ENCODE measurements around the gene TSHZ2. TPM values are rescaled to one million over a fixed set of nuclear protein-coding genes. Genes with fewer than 3 reads are reported as not detected.

Gene TSHZ2
- total RNA-seq, 1 experiment from 2014 or later = 0.05 TPM

DNA sequence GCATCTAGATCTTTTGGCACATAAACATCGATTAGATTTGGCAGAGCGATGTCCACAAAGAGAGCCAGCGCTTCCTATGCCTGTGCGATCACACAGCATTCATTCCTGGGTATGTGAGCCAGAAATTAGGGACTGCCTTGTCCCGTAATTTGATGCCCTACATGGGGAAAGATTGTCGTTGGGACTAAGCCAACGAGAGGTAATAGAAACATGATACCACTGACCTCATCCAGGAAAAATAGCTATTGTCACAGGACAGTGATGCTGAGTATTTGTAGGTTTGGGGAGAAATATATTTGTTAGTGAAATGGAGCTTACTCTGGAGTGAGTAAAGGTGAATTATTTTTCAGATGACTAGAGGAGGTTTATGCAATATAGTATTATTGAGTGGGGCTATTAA lies 154.0 kb downstream of the TSHZ2 start:
- no peak for DNase-seq (ENCODE audit: low spot score)

DNA sequence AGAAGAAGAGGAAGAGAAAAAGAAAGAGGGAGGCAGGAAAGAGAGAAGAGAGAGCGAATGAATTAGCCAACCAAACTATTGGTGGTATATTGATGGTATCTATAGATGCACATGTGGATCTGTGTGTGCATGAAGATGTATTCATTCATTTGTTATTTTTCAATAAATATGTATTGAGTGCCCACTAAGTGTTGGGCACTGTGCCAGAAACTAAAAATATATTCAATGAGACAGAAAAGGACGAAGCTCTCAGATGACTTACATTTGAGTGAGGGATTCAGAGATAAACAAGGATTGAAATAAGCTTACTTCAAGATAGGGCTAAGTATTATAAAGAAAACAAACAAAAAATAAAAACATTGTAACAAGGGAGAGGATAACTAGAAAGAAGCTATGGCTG lies 154.9 kb downstream of the TSHZ2 start:
- DNase-seq (ENCODE audit: low spot score) = no peak

DNA sequence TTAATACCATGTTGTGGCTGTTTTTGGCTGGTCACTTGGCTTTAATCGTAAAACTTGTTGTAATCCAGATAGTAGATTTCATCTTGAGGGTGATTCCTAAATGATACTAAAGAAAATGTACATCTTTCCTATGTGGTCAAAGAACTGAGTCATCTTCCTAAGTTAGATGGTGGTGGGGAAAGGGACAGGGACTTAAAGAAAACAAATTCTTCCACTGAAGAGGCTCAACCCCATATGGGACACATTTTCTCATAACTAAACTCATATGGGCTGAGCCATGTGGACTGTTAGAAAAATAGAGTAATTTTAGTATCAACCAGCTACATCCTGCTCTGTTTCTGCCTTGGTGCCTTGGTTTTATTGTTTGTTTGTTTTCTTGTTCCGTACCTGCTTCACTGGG lies 155.8 kb downstream of the TSHZ2 start:
- DNase-seq (ENCODE audit: low spot score) = no peak

DNA sequence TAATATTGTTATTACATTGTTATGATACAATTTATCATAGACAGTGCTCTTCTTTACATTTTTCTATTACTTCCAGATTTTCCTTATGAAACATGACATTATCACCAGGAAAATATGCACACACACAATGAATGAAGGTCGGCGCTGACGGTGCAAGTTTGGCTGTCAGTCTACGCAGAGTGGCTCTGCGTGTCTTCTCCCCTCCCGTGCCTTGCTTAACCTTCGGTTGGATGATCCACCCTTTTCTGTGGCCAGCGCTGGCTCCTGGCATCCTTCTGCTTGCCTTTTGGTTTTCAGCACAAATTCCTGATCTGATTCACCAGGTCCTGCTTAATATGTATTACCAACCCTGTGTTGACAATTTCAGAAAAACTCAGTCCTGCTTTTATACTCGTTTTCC lies 157.4 kb downstream of the TSHZ2 start:
- no peak for DNase-seq (ENCODE audit: low spot score)

DNA sequence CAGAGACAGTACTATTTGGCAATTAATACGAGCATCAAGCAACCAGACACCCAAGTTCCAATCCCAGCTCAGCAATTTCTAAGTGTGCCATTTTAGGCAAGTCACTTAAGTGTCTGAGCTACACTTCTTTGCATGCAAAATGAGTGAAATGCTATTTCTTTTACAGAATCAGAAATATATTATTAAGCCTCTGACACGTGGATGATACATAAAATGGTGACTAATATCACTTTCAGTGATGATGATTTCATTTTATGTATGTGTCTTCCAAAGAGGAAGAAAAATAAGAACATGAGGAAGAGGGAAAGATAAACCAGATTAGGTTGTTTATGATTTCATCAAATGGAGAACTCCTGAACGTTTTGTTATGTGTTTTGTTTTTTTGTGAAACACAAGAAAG lies 158.6 kb downstream of the TSHZ2 start:
- DNase-seq (ENCODE audit: low spot score) = no peak

DNA sequence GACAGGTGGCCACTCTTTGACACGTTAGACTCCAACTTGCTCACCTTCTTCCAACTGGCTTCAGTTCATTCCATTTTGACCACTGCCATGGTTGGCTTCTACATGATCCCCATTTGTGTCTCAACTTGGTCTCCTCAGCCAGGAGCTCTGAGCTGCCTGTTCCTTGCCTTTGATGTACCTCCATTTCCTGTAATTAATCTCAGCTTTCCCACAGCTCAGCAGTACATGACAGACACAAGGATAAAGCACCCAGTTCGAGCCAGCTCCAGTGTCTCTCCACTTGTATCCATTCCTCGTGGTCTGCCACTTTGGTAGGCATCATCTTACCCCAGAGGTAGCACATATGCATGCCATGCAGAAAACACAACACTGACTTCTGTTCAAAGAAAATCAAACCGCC lies 161.0 kb downstream of the TSHZ2 start:
- no peak for DNase-seq (ENCODE audit: low spot score)

DNA sequence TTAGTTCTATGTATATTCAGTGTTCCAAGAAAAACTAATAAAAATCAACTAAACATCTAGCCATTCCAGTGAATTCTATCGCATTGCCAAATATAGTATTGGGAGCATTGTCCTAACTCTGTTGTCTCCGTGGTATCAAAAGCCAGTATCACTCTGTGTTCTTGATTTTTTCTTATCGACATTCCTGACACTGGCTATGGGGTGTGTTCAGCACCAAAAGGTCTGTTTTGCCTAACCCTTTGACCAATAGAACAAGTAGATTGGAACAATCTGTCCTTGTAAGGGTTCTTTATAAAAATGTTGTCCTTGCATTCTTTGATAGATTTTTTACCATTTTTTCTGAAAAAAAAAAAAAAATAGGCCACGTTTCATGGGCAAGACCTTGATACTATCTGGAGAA lies 161.5 kb downstream of the TSHZ2 start:
- no peak for DNase-seq (ENCODE audit: low spot score)

DNA sequence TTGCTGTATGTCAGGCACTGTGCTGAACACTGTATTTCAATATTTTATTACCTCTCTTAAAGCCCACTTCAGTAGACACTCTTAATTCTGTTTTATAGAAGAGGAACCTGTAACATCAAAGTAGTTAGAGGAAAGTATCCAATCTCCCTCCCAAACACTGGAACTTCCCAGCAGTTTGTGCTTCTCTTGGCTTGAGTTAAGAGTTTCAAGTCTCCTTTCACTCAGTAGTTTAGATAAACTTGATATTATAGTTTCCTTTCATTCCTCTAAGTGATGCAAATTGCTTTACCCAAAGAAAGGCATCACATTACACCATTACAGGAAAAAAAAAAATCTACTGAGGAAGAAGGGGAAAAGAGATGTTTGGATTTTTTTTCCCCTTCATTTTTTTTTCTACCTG lies 164.3 kb downstream of the TSHZ2 start:
- DNase-seq (ENCODE audit: low spot score) = no peak

DNA sequence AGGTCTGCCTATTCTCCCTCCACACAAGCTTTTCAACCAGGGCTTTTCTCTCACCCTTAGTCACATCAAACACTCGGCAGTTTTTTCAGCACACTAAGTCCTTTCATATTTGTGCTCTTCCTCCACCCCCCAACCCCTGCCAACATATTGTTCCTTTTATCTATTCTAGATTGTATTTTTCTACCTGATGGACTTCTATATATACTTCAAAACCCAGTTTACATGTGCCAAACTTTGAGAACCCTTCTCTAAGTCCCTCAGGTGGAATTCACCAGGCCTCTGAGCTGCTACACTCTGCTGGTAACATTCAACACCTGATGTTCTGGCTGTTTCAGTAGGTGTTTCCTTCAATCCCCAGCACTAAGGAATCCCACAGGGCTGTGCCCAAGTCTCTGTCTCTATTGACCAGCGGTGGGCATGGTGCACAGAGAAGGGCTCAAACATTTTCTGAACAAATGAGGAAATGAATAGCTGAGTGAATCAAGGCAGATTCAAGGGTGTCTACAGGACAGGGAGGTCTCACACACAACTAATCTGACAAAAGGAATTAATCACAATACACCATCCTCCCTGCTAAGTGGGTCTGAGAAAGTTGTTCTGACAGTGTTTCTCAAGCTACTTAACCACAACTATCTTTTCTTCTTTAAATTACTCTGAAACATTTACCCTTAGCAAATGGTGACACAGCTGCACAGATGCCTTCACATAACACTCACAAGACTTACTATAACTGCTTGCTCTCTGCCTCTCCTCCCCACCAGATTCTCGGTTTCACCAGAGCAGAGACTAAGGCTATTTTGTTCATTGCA lies 166.5 kb downstream of the TSHZ2 start:
- no peak for DNase-seq (ENCODE audit: low spot score)

DNA sequence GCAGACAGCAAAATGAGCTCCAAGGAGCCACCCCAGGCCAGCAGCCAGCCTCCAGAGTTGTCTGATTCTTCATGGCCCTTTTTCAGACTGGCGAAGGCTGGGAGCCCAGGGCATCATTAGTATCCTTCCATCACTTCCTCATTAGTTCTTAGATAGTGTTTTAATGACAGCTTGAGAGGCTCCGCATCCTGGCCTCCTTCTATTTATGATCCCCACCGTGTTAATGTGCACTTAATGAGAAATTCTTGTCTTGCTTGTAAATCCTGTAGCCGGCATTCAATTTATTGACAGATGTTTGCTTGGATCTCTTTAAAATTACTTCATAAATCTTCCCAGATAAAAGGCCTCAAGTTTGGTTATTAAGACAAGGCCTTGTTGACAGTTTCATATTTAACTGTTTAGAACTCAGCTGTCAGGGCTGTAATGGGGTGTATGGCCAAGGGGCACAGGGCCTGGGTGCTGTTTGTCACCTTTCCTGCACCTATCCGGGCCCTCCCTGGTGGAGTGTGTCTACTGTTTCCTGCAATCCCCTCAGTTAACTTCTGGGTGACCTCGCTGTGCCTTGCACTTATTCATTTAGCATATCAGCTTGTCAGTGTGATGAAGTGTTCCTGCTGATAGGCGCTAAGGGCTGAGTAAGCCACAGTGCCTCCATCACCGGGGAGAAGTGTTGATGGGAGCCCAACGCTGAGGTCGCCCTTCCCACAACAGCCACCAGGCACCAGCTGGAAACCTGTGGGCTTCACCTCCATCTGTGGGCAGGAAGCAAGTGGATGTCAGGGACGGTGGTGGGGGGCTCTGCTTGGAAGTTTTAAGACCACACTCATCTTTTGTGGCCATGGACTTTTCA lies 169.3 kb downstream of the TSHZ2 start:
- DNase-seq (ENCODE audit: low spot score) = no peak

DNA sequence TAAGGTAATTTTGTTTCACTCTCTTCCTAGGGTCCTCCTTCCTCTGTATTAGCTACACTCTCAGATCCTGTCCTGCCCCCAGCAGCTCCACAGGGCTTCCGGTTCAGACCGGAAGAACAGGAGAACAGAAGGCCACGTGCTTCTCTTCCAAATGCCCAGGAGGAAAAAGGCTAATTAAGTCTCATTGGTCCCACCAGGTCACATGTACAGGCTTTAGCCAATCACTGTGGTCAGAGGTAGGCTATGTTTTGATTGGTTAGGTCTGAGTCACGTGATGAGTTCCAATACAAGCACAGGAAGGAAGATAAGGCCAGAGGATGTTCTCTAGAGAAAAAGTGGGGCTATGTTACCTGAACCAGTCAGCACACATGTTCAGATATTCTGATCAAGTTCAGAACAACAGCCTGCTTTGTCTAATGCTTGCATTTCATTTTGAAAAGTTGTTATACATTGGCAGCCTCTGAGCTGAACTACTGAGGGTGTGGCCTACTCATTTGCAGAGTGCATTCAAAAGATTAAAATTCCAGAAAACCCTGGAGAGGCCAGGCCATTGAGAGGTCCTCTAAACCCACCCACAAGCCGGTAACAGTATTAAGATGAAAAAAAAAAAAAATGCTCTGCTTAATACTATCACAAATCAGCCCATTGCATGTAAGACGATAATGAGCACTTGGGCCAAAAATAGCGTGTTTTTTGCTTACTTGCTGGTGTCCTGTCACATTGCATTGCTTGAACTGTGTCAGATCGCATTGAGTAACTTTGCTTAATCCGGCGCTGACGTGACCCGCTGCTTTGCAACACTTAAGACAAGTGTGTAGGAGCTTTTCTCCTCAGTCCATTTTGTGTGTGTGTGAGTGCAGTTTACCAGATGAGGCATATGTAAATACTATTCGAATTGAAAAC lies 170.3 kb downstream of the TSHZ2 start:
- DNase-seq (ENCODE audit: low spot score) = no peak

DNA sequence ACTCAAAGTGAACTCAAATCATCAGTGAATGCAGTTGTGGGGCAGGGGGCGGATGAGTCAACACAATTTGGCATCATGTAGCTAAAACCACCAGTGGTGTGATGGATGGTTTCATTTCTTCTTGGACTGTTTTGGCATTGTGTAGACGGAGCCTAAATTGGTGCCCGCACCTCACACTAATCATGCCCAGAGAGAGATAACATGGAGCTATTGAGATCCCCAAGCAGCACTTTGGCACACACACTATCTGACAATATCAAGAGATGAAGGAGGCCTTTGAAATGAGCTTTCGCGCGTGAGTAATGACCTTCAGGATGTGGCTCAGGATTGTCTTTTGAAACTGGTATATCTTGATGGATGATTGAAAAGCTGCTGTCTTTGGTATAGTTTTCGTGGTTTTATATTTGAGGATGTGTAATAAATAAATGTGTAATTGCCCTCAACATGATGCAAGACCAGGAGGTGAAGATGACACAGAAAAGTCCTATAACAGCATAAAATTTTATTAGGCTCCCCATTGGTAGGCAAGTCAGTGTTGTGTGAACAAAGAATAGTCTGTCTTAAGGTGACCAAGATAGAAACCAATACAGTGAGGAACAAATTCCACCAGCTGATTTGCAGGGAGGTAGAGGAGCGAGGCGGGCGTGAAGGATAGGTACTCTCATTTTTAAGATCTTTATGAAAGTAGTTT lies 174.2 kb downstream of the TSHZ2 start:
- DNase-seq (ENCODE audit: low spot score) = no peak

DNA sequence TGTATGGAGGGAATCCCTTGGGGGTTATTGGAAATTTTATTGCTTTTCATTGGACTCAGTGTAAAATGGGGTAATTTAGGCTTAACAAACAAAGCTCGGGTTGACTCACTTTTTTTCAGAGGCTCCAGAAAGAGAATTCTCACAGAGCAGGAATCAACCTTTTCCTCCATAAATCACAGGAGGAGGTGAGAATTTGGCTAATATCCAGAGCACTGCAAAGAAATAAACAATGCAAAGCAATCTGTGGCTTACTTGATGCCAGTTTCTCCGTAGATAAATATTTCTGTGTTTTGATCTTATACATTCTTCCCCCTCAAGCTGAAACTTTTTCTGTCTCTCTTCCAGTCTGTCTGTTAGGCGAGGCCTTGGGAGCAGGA lies 176.6 kb downstream of the TSHZ2 start:
- DNase-seq (ENCODE audit: low spot score) = no peak

DNA sequence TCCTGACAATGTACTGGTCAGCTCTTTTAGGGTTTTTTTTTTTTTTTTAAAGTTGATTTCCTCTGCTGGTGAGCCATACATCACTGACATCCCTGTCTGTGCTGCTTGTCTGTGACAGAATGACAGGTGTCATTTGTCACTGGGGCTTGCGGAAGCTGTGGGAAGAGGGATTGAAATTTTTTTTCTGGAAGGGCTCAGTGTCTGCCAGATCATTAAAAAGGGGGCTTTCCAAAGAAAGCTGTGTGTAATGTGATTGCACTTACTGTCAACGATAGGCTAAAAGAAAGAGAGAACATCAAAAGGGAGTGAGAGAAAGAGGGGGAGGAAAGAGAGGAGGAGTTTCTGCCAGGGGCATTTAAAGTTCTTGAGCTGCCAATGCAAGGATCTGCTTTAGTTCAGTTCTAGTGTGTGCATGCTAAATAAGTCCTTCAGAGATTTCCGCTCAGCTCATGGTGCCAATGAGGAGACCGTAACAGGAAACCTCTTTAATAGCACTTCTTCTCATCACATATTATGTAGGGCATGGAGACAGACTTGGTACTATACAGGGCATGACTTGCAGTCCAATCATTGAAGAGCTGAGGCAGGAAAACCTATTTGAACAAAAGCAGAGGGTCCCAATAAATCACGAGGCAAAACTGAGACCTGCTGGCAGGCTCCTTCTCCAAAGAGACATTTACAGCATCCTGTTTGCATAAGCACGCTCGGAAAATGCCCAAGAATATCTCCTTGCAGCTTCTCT lies 177.2 kb downstream of the TSHZ2 start:
- no peak for DNase-seq (ENCODE audit: low spot score)

DNA sequence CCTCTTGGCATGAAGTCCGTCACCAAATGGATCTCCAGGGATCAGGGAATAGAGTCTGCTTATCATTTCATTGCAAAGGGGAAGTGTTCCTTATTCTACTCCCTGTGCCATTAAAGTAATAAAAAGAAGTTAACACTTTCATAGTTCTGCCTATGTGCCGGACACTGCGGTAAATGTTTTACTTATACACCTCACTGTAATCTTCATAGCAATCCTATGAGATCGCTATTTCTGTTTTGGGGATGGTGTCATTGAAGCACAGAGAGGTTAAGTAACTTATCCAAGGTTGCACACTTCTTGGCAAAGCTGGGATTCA lies 177.7 kb downstream of the TSHZ2 start:
- DNase-seq (ENCODE audit: low spot score) = no peak

DNA sequence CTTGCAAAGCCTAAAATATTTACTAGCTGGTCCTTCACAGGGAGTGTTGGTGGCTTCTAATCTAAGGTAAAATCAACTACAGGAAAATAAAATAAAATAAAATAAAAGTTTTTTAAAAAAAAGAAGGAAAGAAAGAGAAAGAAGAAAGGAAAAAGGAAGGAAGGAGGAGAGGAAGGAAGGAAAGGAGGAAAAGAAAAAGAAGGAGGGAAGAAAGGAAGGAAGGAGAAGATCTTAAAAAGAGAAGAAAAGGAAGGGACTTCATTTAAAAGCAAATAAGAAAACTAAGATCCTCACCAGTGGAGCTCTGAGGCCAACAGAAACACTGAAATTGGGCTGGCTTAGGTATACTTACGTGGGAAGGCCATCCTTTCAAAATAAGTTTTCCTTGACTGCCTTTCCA lies 178.4 kb downstream of the TSHZ2 start:
- no peak for DNase-seq (ENCODE audit: low spot score)

DNA sequence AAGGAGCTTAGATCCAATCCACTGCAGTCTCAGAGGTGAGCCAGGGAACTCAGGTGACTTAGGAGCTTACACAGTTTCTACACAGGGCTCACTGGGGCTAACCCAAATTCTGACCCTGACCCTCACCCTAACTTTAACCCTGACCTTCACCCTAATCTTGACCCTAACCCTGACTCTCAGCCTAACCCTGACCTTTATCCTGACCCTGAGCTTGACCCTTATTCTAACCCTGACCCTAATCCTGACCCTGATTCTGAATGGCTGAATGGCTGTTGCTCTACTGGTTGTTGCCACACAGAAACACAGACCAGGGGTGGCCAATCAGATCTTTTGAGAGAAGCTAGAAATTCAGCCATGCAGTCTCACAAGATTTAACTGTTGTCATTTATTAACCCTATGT lies 180.1 kb downstream of the TSHZ2 start:
- no peak for DNase-seq (ENCODE audit: low spot score)

DNA sequence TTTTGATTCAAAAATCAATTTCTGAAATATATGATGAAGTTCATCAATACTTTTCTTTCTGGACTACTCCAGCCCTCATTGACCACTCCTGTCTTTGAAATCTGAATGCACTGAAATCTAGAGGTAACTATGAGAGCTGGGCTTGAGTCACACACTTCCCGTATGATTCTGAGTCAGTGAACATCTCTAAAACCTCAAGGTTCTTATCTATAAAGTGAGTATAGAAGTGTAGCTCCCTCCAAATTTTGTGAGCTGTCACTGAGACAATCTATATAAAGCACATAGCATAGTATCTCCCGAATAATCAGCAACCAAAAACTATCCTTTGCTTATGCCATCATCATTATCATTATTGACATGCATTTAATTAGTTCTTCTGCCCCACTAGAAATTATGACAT lies 182.4 kb downstream of the TSHZ2 start:
- no peak for DNase-seq (ENCODE audit: low spot score)

DNA sequence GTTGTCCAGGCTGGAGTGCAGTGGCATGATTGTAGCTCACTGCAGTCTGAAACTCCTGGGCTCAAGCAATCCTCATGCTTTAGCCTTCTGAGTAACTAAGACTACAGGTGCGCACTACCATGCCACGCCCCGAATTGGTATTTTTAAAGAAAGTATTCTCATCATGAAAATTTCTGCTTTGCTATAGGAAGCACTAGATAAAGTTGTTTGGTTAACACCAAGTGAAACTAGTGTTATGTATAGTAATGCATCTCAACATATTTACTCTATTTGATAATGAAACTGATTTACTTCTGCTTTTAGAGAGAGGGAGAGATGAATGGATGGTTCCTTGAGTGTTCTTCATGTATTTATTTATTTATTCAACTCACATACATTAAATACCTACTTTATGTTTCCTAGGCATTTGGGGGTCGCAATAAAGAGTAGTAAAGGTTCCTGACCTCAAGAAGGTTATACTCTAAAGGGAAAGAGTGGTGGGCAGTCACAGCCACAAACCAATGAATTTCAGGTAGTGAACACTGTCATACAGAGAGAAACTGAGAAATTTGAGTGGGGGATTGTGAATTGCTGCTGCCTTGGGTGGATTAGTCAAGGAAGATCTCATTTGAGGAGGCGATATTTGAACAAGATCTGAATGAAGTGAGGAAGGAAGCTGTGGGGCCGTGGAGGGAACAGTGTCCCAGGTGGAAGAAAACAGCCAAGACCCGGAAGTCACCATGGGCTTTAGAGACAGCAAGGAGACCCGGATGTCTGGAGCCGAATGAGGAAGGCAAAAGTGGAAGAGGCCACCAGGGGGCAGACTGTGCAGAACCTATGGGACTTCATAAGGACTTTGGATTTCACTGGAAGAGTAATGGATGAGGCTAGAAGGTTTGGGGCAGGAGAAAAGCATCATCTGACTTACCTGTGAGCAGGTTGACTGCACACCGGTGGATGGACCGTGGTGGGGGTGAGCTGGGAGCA lies 185.6 kb downstream of the TSHZ2 start:
- peak; percentile 90 for DNase-seq (ENCODE audit: low spot score)

DNA sequence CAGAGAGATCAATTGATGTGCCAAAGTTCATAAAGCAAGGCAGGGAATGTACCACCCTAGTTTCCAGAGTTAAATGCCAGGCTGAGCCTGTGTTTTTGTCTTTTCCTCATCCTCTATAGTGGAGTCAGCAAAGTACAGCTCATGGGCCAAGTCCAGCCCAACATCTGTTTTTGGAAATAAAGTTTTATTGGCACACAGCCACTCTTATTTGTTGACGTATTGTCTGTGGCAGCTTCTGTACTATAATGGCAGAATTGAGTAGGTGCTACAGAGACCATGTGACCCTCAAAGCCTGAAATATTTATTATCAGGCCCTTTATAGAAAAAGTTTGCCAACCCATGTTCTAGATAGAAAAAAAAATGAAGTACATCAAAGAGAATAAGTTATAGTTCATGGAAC lies 187.0 kb downstream of the TSHZ2 start:
- DNase-seq (ENCODE audit: low spot score) = no peak

Measured in HT-29 (cell line).